T-helper 9 cell (primary cell): Measurements from ENCODE around the gene GRIK4.

Experiments used
- DNase-seq: peaks from one replicate; pipeline ENCODE4 v3.0.0-alpha.2; 2020

Gene GRIK4

GRCh38 chr11:120682866-120683265 lies 171.3 kb downstream of the GRIK4 start:
- DNase-seq, result no peak

GRCh38 chr11:120686516-120686915 lies 175.0 kb downstream of the GRIK4 start:
- no peak for DNase-seq

- DNase-seq, result no peak
These were observed 176.6 kb downstream of the GRIK4 start for GRCh38 chr11:120688163-120688562.

- DNase-seq, result no peak
These were observed 178.2 kb downstream of the GRIK4 start for GRCh38 chr11:120689596-120690275.

- DNase-seq, result no peak
These were observed 178.9 kb downstream of the GRIK4 start for GRCh38 chr11:120690406-120690805.

GRCh38 chr11:120694726-120695125 lies 183.2 kb downstream of the GRIK4 start:
- no peak for DNase-seq

GRCh38 chr11:120695426-120695825 lies 183.9 kb downstream of the GRIK4 start:
- DNase-seq, result no peak

- no peak for DNase-seq
These were observed 184.4 kb downstream of the GRIK4 start for GRCh38 chr11:120695939-120696338.

- DNase-seq, result no peak
These were observed 185.2 kb downstream of the GRIK4 start for GRCh38 chr11:120696597-120697218.

GRCh38 chr11:120698918-120699317 lies 187.4 kb downstream of the GRIK4 start:
- no peak for DNase-seq

- DNase-seq, result no peak
These were observed 191.1 kb downstream of the GRIK4 start for GRCh38 chr11:120702656-120703055.

GRCh38 chr11:120703358-120704152 lies 192.0 kb downstream of the GRIK4 start:
- no peak for DNase-seq

- DNase-seq, result no peak
These were observed 192.8 kb downstream of the GRIK4 start for GRCh38 chr11:120704256-120704750.

- no peak for DNase-seq
These were observed 194.7 kb downstream of the GRIK4 start for GRCh38 chr11:120706257-120706656.

GRCh38 chr11:120707098-120707497 lies 195.6 kb downstream of the GRIK4 start:
- no peak for DNase-seq

- DNase-seq, result no peak
These were observed 196.1 kb downstream of the GRIK4 start for GRCh38 chr11:120707663-120708062.

- DNase-seq, result no peak
These were observed 197.1 kb downstream of the GRIK4 start for GRCh38 chr11:120708511-120709183.

GRCh38 chr11:120709808-120710207 lies 198.3 kb downstream of the GRIK4 start:
- no peak for DNase-seq

GRCh38 chr11:120710354-120711131 lies 199.0 kb downstream of the GRIK4 start:
- no peak for DNase-seq

GRCh38 chr11:120712014-120712413 lies 200.5 kb downstream of the GRIK4 start:
- DNase-seq, result no peak

GRCh38 chr11:120712881-120713280 lies 201.3 kb downstream of the GRIK4 start:
- DNase-seq, result no peak

GRCh38 chr11:120713296-120713695 lies 201.7 kb downstream of the GRIK4 start:
- DNase-seq, result no peak
